Ramos (cell line): ENCODE results near the gene ADPRHL1.

ENCODE experiments used
- in situ Hi-C: fragments of 300-500 bp; cut with MboI; formaldehyde crosslinking; loops from one replicate; pipeline ENCODE4 v1.14.3; 2022; ENCODE audit warnings: low sequenced_read_pairs; ENCODE audit not compliant: unreplicated experiment

Gene ADPRHL1

DNA sequence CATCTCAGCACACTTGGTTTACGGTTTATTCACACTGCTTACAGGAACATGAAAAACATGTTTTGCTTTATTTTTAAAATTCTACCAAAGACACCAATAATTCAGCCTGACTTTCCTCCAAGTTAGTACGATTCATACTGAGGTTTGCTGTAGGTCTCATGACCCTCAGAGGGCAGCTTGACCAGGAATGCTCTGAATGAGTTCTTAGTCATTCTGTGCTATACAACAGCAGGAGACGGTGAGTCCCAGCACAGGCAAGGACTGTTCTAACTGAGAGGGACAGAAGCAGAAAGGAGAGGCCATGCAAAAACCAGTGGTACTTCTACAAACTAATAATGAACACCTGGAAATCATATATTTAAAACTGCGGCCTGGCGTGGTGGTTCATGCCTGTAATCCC is 95.8 kb downstream of the ADPRHL1 start:
- in situ Hi-C loops, result no loop called here

DNA sequence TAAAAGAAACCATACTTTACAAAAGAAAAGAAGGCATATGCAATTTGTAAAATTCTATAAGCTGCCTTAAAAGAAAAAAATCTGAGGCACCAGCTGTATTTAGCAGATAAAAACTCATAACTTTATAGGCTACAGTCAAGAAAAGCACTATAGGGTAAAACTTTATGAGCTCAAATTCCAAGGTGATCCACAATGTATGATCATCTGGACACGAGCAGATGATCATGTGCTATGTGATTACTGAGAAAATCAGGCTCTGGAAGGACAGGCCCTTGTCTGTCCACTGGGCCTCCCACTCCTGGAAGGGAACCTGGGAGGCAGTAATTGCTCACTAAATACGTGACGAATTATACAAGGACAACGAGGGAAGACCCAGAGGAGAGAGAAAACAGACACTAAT is 96.7 kb downstream of the ADPRHL1 start:
- in situ Hi-C loops, result no loop called here

DNA sequence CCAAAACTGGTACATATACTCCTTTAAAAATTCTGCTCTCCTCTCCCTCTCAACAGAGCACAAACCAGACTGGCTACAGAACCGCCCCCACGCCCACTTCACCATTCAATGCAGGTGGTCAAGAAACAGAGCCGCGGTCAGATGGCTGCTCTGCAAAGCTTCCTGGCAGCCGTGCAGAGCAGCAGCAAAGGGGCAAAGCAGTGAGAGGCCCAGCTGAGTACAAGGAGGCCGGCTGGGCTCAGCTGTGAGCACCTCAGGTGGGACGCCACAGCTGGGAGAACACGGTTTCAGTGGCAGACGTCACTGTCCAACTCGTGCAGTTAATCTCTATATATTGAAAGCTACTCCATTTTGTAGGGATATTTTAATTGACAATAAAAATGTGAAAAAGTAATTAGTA is 97.7 kb downstream of the ADPRHL1 start:
- in situ Hi-C loops, result no loop called here

DNA sequence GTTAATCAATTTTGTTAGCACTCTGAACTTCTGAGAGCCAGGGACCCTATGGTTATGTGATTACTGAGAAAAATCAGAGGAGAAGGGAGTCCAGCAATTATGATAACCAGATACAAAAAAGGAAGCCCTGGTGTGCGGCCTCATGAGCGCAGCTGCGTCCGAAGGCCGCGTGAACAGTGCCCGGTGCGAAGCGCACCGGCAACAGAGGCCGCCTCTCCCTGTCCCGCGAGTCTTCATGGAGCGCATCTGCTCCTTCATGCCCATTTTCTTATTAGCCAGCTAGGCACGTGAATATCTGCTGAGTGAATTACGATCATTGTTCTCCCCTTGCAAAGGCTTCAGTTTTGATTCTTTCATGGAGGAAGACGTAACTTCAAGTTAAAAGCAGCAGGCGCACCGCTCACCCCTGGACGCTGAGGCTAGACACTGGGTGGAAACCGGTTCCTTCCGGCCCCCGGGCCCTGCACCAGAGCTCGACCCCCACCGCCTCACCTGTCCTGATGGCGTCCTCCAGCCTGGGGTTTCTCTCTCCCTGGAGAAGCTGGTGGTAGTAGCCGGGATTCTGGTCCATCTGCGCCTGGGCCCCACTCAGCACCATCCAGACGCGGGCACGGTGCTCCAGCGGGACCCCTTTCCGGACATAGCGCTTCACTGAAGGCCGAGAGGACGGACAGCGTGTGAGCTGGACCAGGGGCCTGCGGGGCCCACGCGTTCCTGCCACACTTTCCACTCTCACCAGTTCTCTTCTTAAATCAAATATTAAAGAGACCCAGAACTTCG is 98.3 kb downstream of the ADPRHL1 start:
- in situ Hi-C loops, result no loop called here

DNA sequence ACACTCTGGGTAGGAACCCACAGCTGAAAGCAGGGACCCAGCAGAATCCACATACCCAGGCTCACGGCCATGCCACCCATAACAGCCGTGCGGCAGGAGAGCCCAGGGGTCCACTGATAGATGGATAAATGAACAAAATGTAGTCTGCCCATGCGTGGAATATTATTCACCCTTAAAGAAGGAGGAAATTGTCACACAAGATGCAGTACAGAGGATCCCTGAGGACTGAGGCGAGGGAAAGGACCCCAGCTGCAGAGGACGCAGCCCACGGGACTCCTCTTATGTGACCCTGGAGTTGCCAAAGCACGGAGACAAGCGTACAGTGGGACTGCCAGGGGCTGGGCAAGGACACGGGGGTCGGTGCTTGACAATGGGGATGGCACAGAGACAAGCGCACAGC is 100.0 kb downstream of the ADPRHL1 start:
- in situ Hi-C loops, result no loop called here

DNA sequence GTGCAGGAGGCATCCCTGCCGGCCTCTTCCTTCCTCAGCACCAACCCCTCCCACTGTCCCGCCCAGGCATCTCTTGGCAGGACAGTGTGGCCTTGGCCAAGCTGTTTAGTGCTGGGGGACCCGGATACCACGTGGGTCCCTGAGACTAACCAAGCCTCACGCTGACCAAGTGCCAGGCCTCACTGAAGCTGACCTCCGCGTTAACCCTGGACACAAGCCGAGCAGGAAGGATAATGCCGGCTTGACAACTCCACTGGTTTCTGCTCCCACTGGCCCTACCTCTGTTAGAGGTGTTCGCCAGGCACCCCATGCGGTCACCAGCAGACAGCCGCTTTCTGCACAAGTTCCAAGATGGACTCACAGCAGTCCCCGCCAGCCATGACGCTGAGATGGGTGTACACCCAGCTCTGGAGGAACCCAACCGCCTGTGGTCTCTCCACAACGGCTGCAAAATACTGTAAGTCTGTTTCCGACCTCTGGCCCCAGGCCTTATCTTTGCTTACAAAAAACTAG is 101.7 kb downstream of the ADPRHL1 start:
- in situ Hi-C loops, result no loop called here

DNA sequence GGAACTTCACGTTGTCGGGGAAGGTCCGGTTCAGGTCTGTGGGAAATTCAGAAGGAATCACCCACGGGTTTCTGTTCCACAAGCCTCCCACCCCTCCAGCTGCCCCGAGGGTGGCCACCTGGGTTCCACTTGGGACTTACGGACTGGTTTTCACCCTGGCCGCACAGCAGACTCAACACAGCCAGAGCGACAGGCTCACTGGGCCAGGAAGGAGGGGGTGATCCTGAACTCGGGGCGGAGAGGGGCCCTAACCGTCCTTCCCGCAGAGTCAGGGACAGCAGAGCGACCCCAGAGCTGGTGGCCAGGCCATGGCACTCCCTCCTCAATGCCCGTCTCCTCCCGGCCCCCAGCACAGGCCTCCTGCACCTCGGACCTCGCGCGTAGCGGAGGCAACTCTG is 102.4 kb downstream of the ADPRHL1 start:
- in situ Hi-C loops, result no loop called here

DNA sequence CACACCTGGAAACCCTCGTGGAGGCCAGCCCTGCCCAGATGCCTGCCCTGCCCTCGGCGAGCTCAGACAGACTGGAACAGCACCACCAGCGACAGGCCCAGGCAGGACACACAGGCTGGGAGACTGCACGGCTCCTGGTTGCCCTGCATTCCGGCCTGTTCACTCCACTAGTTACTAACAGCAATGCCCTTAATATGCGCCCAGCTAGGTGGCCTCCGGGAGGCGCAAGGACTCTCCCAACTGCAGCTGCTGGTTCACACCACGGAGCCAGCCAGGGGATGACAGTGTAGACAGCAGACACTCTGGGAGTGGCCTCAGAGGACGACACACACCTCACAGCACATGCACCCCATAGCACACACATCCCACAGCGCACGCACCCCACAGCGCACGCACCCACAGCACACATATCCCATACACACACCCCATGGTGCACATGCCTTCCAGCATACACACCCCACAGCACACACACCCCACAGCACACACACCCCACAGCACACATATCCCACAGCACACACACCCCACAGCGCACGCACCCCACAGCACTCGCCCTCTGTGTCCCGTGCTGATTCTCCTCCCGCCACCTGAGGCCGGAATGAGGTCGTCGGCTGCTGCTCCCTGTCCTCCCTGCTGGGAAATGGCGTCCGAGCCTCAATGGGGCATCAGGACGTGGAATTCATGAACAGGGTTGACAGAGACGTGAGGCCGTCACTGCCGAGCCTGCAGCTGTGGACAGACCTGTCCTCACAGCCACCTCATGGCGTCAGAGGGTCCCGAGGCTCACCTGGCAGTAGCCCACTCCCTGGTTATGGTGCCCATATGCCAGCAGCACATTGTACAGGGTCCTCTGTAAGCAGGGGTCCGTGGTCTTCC is 103.0 kb downstream of the ADPRHL1 start:
- in situ Hi-C loops, result no loop called here
